GM18909 (cell line): ENCODE results near the gene ZNF48.

Experiments used
- ATAC-seq: cut with Tn5 transposase; IDR thresholded peaks from one replicate; pipeline ENCODE4 v1.9.1; 2021; ENCODE audit warnings: mild to moderate bottlenecking; ENCODE audit not compliant: unreplicated experiment, poor library complexity

ZNF48 gene

GRCh38 chr16:30358577-30358936, 36.7 kb upstream of the ZNF48 start:
- ATAC-seq = no peak

- no peak for ATAC-seq
Observed at GRCh38 chr16:30358990-30359870, 36.0 kb upstream of the ZNF48 start.

- ATAC-seq = no peak
Observed at GRCh38 chr16:30359871-30360170, 35.4 kb upstream of the ZNF48 start.

- ATAC-seq = no peak
Observed at GRCh38 chr16:30361180-30361579, 34.0 kb upstream of the ZNF48 start.

- no peak for ATAC-seq
Observed at GRCh38 chr16:30365200-30365599, 30.0 kb upstream of the ZNF48 start.

GRCh38 chr16:30366511-30366910, 28.7 kb upstream of the ZNF48 start:
- ATAC-seq = no peak

- ATAC-seq = no peak
Observed at GRCh38 chr16:30367349-30368009, 27.7 kb upstream of the ZNF48 start.

- ATAC-seq = no peak
Observed at GRCh38 chr16:30368122-30368791, 27.0 kb upstream of the ZNF48 start.

- no peak for ATAC-seq
Observed at GRCh38 chr16:30368792-30369090, 26.5 kb upstream of the ZNF48 start.

- no peak for ATAC-seq
Observed at GRCh38 chr16:30369091-30369937, 25.9 kb upstream of the ZNF48 start.

GRCh38 chr16:30369938-30370455, 25.2 kb upstream of the ZNF48 start:
- ATAC-seq = no peak

- peak; percentile 78 for ATAC-seq
Observed at GRCh38 chr16:30370456-30371247, 24.6 kb upstream of the ZNF48 start, which contains the start of gene TBC1D10B. Gene TBC1D10B, minus strand, starts transcription at chr16:30370494. Its CDS starts 311 bp downstream, at chr16:30370183.

GRCh38 chr16:30371248-30371816, 23.9 kb upstream of the ZNF48 start:
- no peak for ATAC-seq

- ATAC-seq = no peak
Observed at GRCh38 chr16:30372038-30372712, 23.0 kb upstream of the ZNF48 start.

GRCh38 chr16:30372725-30373124, 22.5 kb upstream of the ZNF48 start:
- no peak for ATAC-seq

GRCh38 chr16:30374538-30374937, 20.7 kb upstream of the ZNF48 start, which contains the start of gene MYL11:
Gene MYL11, plus strand, starts transcription at chr16:30374802. Its CDS starts 56 bp downstream, at chr16:30374858.
- no peak for ATAC-seq

- no peak for ATAC-seq
Observed at GRCh38 chr16:30375864-30376263, 19.4 kb upstream of the ZNF48 start.

GRCh38 chr16:30376461-30376902, 18.7 kb upstream of the ZNF48 start:
- no peak for ATAC-seq
